ENCODE results near the gene RAD51B.

GRCh38 chr14:68312300-68312699 lies 492.7 kb downstream of the RAD51B start:
- TF ChIP-seq CTCF (optimal IDR thresholded peaks at IDR 0.05 in 1 of 3, IDR thresholded peaks at IDR 0.05 in 1 of 3, conservative IDR thresholded peaks at IDR 0.05 in 1 of 3; ENCODE audit: extremely low read depth in 1 of 3, insufficient read depth in 2 of 3, low read length in 3 of 3), result no peak
- TF ChIP-seq EZH2 (IDR thresholded peaks at IDR 0.05; ENCODE audit: low read length), result no peak

Data from keratinocyte (primary cell).